Endodermal cell (in vitro differentiated cells): ENCODE measurements around the gene KCNT1. TPM values are rescaled to one million over a fixed set of nuclear protein-coding genes. Genes with fewer than 3 reads are reported as not detected.

Experiments
- DNase-seq: peaks from one replicate; pipeline ENCODE4 v3.0.0-alpha.2; 2017
- H3K27ac ChIP-seq: 2 replicates; pipeline ENCODE4 v1.5.1; 2013; ENCODE audit warnings: mild to moderate bottlenecking, low read depth, low read length, moderate library complexity
- H3K27me3 ChIP-seq: 2 replicates; pipeline ENCODE4 v1.6.1; 2013; ENCODE audit warnings: mild to moderate bottlenecking, low read length, moderate library complexity; ENCODE audit not compliant: insufficient read depth, control insufficient read depth, poor library complexity, severe bottlenecking
- H3K36me3 ChIP-seq: 2 replicates; pipeline ENCODE4 v1.7.0; 2013; ENCODE audit warnings: mild to moderate bottlenecking, low read length, moderate library complexity; ENCODE audit not compliant: control insufficient read depth, insufficient read depth
- H3K4me1 ChIP-seq: one replicate; pipeline ENCODE4 v1.7.0; 2013; ENCODE audit warnings: low read length; ENCODE audit not compliant: control insufficient read depth, insufficient read depth
- H3K4me3 ChIP-seq: 2 replicates; pipeline ENCODE4 v1.5.1; 2013; ENCODE audit warnings: mild to moderate bottlenecking, low read length, moderate library complexity
- H3K9ac ChIP-seq: 2 replicates; pipeline ENCODE4 v1.6.1; 2013; ENCODE audit warnings: mild to moderate bottlenecking, low read length, moderate library complexity; ENCODE audit not compliant: poor library complexity, severe bottlenecking; ENCODE audit errors: extremely low read depth
- H3K9me3 ChIP-seq: 2 replicates; pipeline ENCODE4 v1.6.1; 2013; ENCODE audit warnings: mild to moderate bottlenecking, low read length, moderate library complexity; ENCODE audit not compliant: control insufficient read depth
- H3K27ac Mint-ChIP-seq: 2 replicates; pipeline ENCODE4 v1.8.0; 2020; ENCODE audit warnings: mixed read lengths
- H3K27me3 Mint-ChIP-seq: 2 replicates; pipeline ENCODE4 v1.8.0; 2021; ENCODE audit warnings: mild to moderate bottlenecking, mixed read lengths; ENCODE audit not compliant: insufficient read depth
- H3K36me3 Mint-ChIP-seq: 2 replicates; pipeline ENCODE4 v1.8.0; 2020; ENCODE audit warnings: low read depth, mixed read lengths
- H3K4me1 Mint-ChIP-seq: 2 replicates; pipeline ENCODE4 v1.8.0; 2020; ENCODE audit warnings: mixed read lengths
- H3K4me3 Mint-ChIP-seq: 2 replicates; pipeline ENCODE4 v1.8.0; 2020; ENCODE audit warnings: mild to moderate bottlenecking, moderate library complexity, mixed read lengths
- H3K9me3 Mint-ChIP-seq: 2 replicates; pipeline ENCODE4 v1.8.0; 2020; ENCODE audit warnings: mild to moderate bottlenecking, mixed read lengths
- CTCF ChIP-seq: fragments of 200-600 bp; sonication (generic); conservative IDR thresholded peaks from 2 replicates; pipeline ENCODE4 v1.5.0; 2021; ENCODE audit warnings: antibody characterized with exemption, mild to moderate bottlenecking
- WGBS, 2 experiments: methylation state at CpG; one replicate each; pipeline versions ENCODE4 v1.1.5 to v1.1.7; 2013; ENCODE audit warnings: missing lambda C conversion rate in 2 of 2, mixed read lengths in 1 of 2; ENCODE audit not compliant: insufficient coverage in 1 of 2, insufficient read length in 1 of 2; 5-methylcytosine and 5-hydroxymethylcytosine counted together
- total RNA-seq, 2 donors: library from RNA; stranded (reverse); fragmentation: NEBNext Ultra II Directional in 1 of 2; extraction: Animal tissue kit (Norgen Biotek cat#: 25700) in 1 of 2; gene quantifications; 2 replicates in 1 of 2; 3 replicates in 1 of 2; pipeline ENCODE4 v1.2.1, GENCODE V29; 2021

The KCNT1 gene
- total RNA-seq, 2 donors from 2014 or later, result 0.15 TPM; not detected in 1

- no peaks in the 10 kb centered on the region for H3K27me3 Mint-ChIP-seq
- H3K36me3 Mint-ChIP-seq, result no peaks in the 10 kb centered on the region
- Histone ChIP-seq H3K27me3 (no peaks in the 10 kb centered on the region), H3K4me1 (no peaks in the 10 kb centered on the region), H3K4me3 (no peak overlapping the region), H3K36me3 (no peaks in the 10 kb centered on the region), H3K9me3 (no peaks in the 10 kb centered on the region), H3K9ac (no peak overlapping the region), H3K27ac (no peak overlapping the region)
- no peak for TF ChIP-seq CTCF
- H3K9me3 Mint-ChIP-seq, result no peaks in the 10 kb centered on the region
- H3K4me3 Mint-ChIP-seq, result no peak overlapping the region
- no peak overlapping the region for H3K27ac Mint-ChIP-seq
- H3K4me1 Mint-ChIP-seq, result no peaks in the 10 kb centered on the region
- no peak for DNase-seq
These were observed 75.7 kb downstream of the KCNT1 start for GRCh38 chr9:135777623-135778177.

GRCh38 chr9:135778421-135778820, 76.4 kb downstream of the KCNT1 start:
- 94 to 96% methylated on average over 12 to 19 of the region's 19 CpGs for WGBS, 2 experiments
- Histone ChIP-seq H3K27ac (no peak overlapping the region), H3K4me1 (no peaks in the 10 kb centered on the region), H3K4me3 (no peak overlapping the region), H3K9ac (no peak overlapping the region), H3K9me3 (no peaks in the 10 kb centered on the region), H3K27me3 (no peaks in the 10 kb centered on the region), H3K36me3 (no peaks in the 10 kb centered on the region)
- H3K4me3 Mint-ChIP-seq, result no peak overlapping the region
- no peak for DNase-seq
- H3K27me3 Mint-ChIP-seq, result no peaks in the 10 kb centered on the region
- TF ChIP-seq CTCF, result no peak
- H3K4me1 Mint-ChIP-seq, result no peaks in the 10 kb centered on the region
- no peaks in the 10 kb centered on the region for H3K36me3 Mint-ChIP-seq
- H3K9me3 Mint-ChIP-seq, result no peaks in the 10 kb centered on the region
- H3K27ac Mint-ChIP-seq, result no peak overlapping the region

- Mint-ChIP-seq H3K27ac (no peak overlapping the region), H3K4me3 (no peak overlapping the region), H3K27me3 (no peaks in the 10 kb centered on the region), H3K4me1 (no peaks in the 10 kb centered on the region), H3K9me3 (no peaks in the 10 kb centered on the region), H3K36me3 (no peaks in the 10 kb centered on the region)
- Histone ChIP-seq H3K27ac (no peak overlapping the region), H3K27me3 (no peaks in the 10 kb centered on the region), H3K4me3 (no peak overlapping the region), H3K9me3 (no peaks in the 10 kb centered on the region), H3K9ac (no peak overlapping the region), H3K4me1 (no peaks in the 10 kb centered on the region), H3K36me3 (no peaks in the 10 kb centered on the region)
- TF ChIP-seq CTCF, result no peak
- DNase-seq, result no peak
- WGBS, 2 experiments, result 91 to 95% methylated on average over 13 to 14 of the region's 14 CpGs
These were observed 77.6 kb downstream of the KCNT1 start for GRCh38 chr9:135779571-135779970.
